ENCODE results near the gene LCLAT1.
"Not testable (repeated sequence)": the region's sequence is repeated elsewhere in the genome, so short reads cannot be mapped to it uniquely, and the experiment has no call there.

Gene LCLAT1

GRCh38 chr2:30480703-30481322 lies 33.8 kb downstream of the LCLAT1 start:
- TF ChIP-seq ZNF274 (IDR thresholded peaks at IDR 0.05; ENCODE audit: low read depth, low read length): no peak
- no peak overlapping the region for H3K4me3 ChIP-seq (ENCODE audit: low read length)

GRCh38 chr2:30481323-30481800 lies 34.3 kb downstream of the LCLAT1 start:
- no peak overlapping the region for H3K4me3 ChIP-seq (ENCODE audit: low read length)
- TF ChIP-seq ZNF274 (IDR thresholded peaks at IDR 0.05; ENCODE audit: low read depth, low read length): no peak

- H3K4me3 ChIP-seq (ENCODE audit: low read length): no peak overlapping the region
- TF ChIP-seq ZNF274 (IDR thresholded peaks at IDR 0.05; ENCODE audit: low read depth, low read length): no peak
These were observed 35.0 kb downstream of the LCLAT1 start for GRCh38 chr2:30482011-30482410.

GRCh38 chr2:30484145-30484544 lies 37.1 kb downstream of the LCLAT1 start:
- no peak overlapping the region for H3K4me3 ChIP-seq (ENCODE audit: low read length)
- no peak for TF ChIP-seq ZNF274 (IDR thresholded peaks at IDR 0.05; ENCODE audit: low read depth, low read length)

GRCh38 chr2:30484995-30485394 lies 37.9 kb downstream of the LCLAT1 start:
- TF ChIP-seq ZNF274 (IDR thresholded peaks at IDR 0.05; ENCODE audit: low read depth, low read length): no peak
- no peak overlapping the region; the same call in 1 of the 2 replicates for H3K4me3 ChIP-seq (ENCODE audit: low read length)

- TF ChIP-seq ZNF274 (IDR thresholded peaks at IDR 0.05; ENCODE audit: low read depth, low read length): no peak
- H3K4me3 ChIP-seq (ENCODE audit: low read length): no peak overlapping the region
These were observed 39.6 kb downstream of the LCLAT1 start for GRCh38 chr2:30486655-30487054.

GRCh38 chr2:30487603-30488002 lies 40.6 kb downstream of the LCLAT1 start:
- H3K4me3 ChIP-seq (ENCODE audit: low read length): no peak overlapping the region
- TF ChIP-seq ZNF274 (IDR thresholded peaks at IDR 0.05; ENCODE audit: low read depth, low read length): no peak

- TF ChIP-seq ZNF274 (IDR thresholded peaks at IDR 0.05; ENCODE audit: low read depth, low read length): no peak
- no peak overlapping the region for H3K4me3 ChIP-seq (ENCODE audit: low read length)
These were observed 41.1 kb downstream of the LCLAT1 start for GRCh38 chr2:30488012-30488659.

- no peak for TF ChIP-seq ZNF274 (IDR thresholded peaks at IDR 0.05; ENCODE audit: low read depth, low read length)
- no peak overlapping the region for H3K4me3 ChIP-seq (ENCODE audit: low read length)
These were observed 44.2 kb downstream of the LCLAT1 start for GRCh38 chr2:30491225-30491624.

- TF ChIP-seq ZNF274 (IDR thresholded peaks at IDR 0.05; ENCODE audit: low read depth, low read length): no peak
- no peak overlapping the region for H3K4me3 ChIP-seq (ENCODE audit: low read length)
These were observed 45.1 kb downstream of the LCLAT1 start for GRCh38 chr2:30492185-30492584.

GRCh38 chr2:30492619-30493018 lies 45.6 kb downstream of the LCLAT1 start:
- no peak overlapping the region for H3K4me3 ChIP-seq (ENCODE audit: low read length)
- TF ChIP-seq ZNF274 (IDR thresholded peaks at IDR 0.05; ENCODE audit: low read depth, low read length): no peak

- no peak for TF ChIP-seq ZNF274 (IDR thresholded peaks at IDR 0.05; ENCODE audit: low read depth, low read length)
- H3K4me3 ChIP-seq (ENCODE audit: low read length): no peak overlapping the region
These were observed 46.4 kb downstream of the LCLAT1 start for GRCh38 chr2:30493440-30493839.

GRCh38 chr2:30495896-30496295 lies 48.9 kb downstream of the LCLAT1 start:
- H3K4me3 ChIP-seq (ENCODE audit: low read length): not testable (repeated sequence)

- H3K4me3 ChIP-seq (ENCODE audit: low read length): no peak overlapping the region
- no peak for TF ChIP-seq ZNF274 (IDR thresholded peaks at IDR 0.05; ENCODE audit: low read depth, low read length)
These were observed 52.6 kb downstream of the LCLAT1 start for GRCh38 chr2:30499681-30500080.

GRCh38 chr2:30500699-30501098 lies 53.7 kb downstream of the LCLAT1 start:
- no peak for TF ChIP-seq ZNF274 (IDR thresholded peaks at IDR 0.05; ENCODE audit: low read depth, low read length)
- H3K4me3 ChIP-seq (ENCODE audit: low read length): no peak overlapping the region

- H3K4me3 ChIP-seq (ENCODE audit: low read length): no peak overlapping the region
- TF ChIP-seq ZNF274 (IDR thresholded peaks at IDR 0.05; ENCODE audit: low read depth, low read length): no peak
These were observed 55.3 kb downstream of the LCLAT1 start for GRCh38 chr2:30502310-30502709.

Measured in GM08714 (cell line).